ENCODE results near the gene ZFTA. TPM values are rescaled to one million over a fixed set of nuclear protein-coding genes. Genes with fewer than 3 reads are reported as not detected.

The ZFTA gene
- total RNA-seq, 4 donors from 2014 or later: 2.9 to 12.0 (median 4.6) TPM

DNA sequence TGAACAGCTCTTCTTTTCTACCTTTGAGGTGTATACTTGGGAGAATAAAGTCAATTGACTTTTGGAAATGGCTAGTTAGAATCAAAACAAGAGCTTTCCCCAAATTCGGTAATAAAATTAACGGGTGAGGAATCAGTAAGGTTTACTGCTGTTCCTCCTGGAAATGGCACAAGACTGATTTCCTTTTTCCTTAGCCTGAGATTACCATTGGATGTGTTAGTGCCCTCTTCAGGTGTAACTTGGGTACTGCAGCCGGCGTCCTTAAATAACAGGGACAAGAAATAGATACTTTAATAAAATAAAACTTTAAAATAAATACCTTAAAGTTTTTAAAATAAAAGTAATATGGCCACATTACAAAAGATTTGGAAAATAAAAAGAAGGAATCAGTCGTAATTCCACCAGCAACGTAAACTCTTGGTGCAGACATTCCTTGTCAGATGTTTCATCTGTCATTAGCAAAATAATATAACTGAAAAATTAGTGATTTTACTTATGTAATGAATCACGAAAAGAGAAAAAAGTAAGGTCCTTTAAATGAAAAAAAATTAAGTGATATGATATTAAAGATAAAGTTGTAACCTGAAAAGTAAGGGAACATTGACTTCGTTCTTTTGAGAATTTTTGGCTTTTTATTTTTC lies 29.7 kb downstream of the ZFTA start:
- intact Hi-C loops (cut with DNase I): loop anchor here (10.0 kb wide), 3 partner anchors 54 to 264 kb away; partner anchors contain the start of gene RTN3
- WGBS, 2 donors: 17 to 19% methylated on average over 8 of the region's 8 CpGs
- Histone ChIP-seq H3K27me3 (no peaks in the 10 kb centered on the region), H3K4me1 (peaks cover 0 to 10% (median 0%) of the 10 kb centered on the region in 3 donors), H3K27ac (peak overlapping the region in 1 of 4 donors; percentile 7), H3K4me3 (no peak overlapping the region), H3K36me3 (no peaks in the 10 kb centered on the region), H3K9me3 (no peaks in the 10 kb centered on the region)
- TF ChIP-seq POLR2A (IDR thresholded peaks at IDR 0.05): no peak
- TF ChIP-seq, protein P1, sequence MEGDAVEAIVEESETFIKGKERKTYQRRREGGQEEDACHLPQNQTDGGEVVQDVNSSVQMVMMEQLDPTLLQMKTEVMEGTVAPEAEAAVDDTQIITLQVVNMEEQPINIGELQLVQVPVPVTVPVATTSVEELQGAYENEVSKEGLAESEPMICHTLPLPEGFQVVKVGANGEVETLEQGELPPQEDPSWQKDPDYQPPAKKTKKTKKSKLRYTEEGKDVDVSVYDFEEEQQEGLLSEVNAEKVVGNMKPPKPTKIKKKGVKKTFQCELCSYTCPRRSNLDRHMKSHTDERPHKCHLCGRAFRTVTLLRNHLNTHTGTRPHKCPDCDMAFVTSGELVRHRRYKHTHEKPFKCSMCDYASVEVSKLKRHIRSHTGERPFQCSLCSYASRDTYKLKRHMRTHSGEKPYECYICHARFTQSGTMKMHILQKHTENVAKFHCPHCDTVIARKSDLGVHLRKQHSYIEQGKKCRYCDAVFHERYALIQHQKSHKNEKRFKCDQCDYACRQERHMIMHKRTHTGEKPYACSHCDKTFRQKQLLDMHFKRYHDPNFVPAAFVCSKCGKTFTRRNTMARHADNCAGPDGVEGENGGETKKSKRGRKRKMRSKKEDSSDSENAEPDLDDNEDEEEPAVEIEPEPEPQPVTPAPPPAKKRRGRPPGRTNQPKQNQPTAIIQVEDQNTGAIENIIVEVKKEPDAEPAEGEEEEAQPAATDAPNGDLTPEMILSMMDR (IDR thresholded peaks at IDR 0.05): peak; percentile 83 to 99 (median 94)
- DNase-seq: no peak

DNA sequence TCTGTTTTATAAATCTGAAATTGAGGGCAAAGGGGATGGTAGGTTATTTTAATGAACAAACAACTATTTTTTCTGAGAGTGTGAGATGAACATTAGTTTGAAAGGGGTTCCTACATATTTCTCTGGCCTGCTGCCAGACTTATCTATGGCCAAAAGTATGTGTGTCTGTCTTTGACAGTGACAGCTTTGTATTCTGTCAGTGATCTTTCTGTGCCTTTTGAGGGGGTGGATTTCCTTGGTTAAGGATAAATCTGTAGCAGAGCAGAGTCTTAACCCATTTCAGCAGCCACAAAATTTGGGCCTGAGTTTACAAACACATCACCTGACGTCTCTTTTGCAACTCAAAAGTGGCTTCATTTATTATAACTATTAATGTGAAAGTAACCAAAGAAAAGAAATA lies 30.9 kb downstream of the ZFTA start:
- DNase-seq: no peak

DNA sequence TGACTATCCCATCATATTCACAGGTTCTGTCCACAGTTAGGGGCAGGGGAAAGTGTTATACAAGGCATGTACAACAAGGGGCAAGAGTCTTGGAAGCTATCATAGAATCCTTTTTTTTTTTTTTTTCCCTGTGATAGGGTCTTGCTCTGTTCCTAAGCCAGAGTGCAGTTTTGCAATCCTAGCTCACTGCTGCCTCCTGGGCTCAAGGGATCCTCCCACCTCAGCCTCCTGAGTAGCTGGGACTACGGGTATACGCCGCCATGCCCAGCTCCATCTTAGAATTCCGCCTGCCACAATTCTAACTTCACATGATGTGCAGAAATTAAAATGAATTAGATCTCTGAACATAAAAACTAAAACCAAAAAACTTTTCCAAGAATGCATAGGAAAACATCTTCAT lies 31.7 kb downstream of the ZFTA start:
- WGBS, 2 donors: 100% methylated on average over 2 to 4 of the region's 4 CpGs
- H3K27ac ChIP-seq: no peak overlapping the region
- H3K4me3 ChIP-seq: no peak overlapping the region
- intact Hi-C loops (cut with DNase I): loop anchor here (10.0 kb wide), 3 partner anchors 52 to 262 kb away; partner anchors contain the start of gene RTN3
- H3K36me3 ChIP-seq: no peaks in the 10 kb centered on the region
- no peak for DNase-seq
- no peaks in the 10 kb centered on the region for H3K9me3 ChIP-seq
- TF ChIP-seq POLR2A (IDR thresholded peaks at IDR 0.05): no peak
- TF ChIP-seq, protein P1 (IDR thresholded peaks at IDR 0.05): no peak
- H3K27me3 ChIP-seq: no peaks in the 10 kb centered on the region
- peaks cover 0 to 10% (median 0%) of the 10 kb centered on the region in 3 donors for H3K4me1 ChIP-seq

More for the DNA sequence above, 30.9 kb downstream of the ZFTA start:
- H3K27me3 ChIP-seq: no peaks in the 10 kb centered on the region
- H3K4me3 ChIP-seq: no peak overlapping the region
- no peak overlapping the region for H3K27ac ChIP-seq
- 52 to 68% methylated on average over 1 of the region's 1 CpG for WGBS, 2 donors
- H3K9me3 ChIP-seq: no peaks in the 10 kb centered on the region
- no peaks in the 10 kb centered on the region for H3K36me3 ChIP-seq
- TF ChIP-seq, protein P1 (IDR thresholded peaks at IDR 0.05): no peak
- TF ChIP-seq POLR2A (IDR thresholded peaks at IDR 0.05): no peak
- H3K4me1 ChIP-seq: peaks cover 0 to 10% (median 0%) of the 10 kb centered on the region in 3 donors
- intact Hi-C loops (cut with DNase I): loop anchor here (10.0 kb wide), 3 partner anchors 53 to 263 kb away; partner anchors contain the start of gene RTN3

DNA sequence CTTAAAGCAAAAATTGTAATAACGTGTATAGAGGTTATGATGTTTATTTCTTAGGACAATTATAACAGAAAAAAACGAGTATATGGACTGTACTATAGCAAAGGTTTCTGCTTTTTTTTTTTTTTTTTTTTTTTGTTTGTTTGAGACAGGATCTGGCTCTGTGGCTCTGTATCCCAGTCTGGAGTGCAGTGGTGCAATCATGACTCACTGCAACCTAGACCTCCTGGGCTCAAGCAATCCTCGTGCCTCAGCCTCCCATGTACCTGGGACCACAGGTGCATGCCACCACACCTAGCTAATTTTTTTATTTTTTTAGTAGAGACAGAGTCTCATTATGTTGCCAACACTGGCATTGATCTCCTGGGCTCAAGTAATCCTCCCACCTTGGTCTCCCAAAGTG lies 39.2 kb downstream of the ZFTA start:
- no peaks in the 10 kb centered on the region for H3K9me3 ChIP-seq
- no peak for DNase-seq
- no peaks in the 10 kb centered on the region for H3K4me1 ChIP-seq
- TF ChIP-seq POLR2A (IDR thresholded peaks at IDR 0.05): no peak
- TF ChIP-seq, protein P1 (IDR thresholded peaks at IDR 0.05): no peak
- H3K27ac ChIP-seq: no peak overlapping the region
- intact Hi-C loops (cut with DNase I): no loop called here
- no peaks in the 10 kb centered on the region for H3K27me3 ChIP-seq
- H3K4me3 ChIP-seq: no peak overlapping the region
- H3K36me3 ChIP-seq: no peaks in the 10 kb centered on the region
- WGBS, 2 donors: 75 to 81% methylated on average over 3 of the region's 3 CpGs

DNA sequence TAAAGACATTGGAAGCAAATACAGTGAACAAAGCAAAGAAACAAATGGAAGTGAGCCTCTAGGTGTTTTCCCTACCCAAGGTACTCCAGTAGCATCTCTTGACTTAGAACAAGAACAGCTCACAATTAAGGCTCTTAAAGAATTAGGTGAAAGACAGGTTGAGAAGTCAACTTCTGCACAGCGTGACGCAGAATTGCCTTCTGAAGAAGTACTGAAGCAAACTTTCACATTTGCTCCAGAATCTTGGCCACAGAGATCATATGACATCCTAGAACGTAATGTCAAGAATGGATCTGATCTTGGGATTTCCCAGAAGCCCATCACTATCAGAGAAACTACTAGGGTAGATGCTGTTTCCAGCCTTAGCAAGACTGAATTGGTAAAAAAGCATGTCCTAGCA lies 48.0 kb downstream of the ZFTA start:
- 83 to 84% methylated on average over 3 of the region's 3 CpGs for WGBS, 2 donors
- Histone ChIP-seq H3K27ac (no peak overlapping the region), H3K4me3 (no peak overlapping the region), H3K9me3 (no peaks in the 10 kb centered on the region), H3K36me3 (peaks cover 0 to 11% (median 0%) of the 10 kb centered on the region in 3 donors), H3K27me3 (no peaks in the 10 kb centered on the region), H3K4me1 (no peaks in the 10 kb centered on the region)
- TF ChIP-seq, protein P1 (IDR thresholded peaks at IDR 0.05): no peak
- no peak for TF ChIP-seq POLR2A (IDR thresholded peaks at IDR 0.05)
- no peak for DNase-seq
- intact Hi-C loops (cut with DNase I): no loop called here
